ENCODE results near the gene PCCA.

PCCA gene

GRCh38 chr13:100428986-100429385 lies 340.1 kb downstream of the PCCA start:
- no peak for DNase-seq
- in situ Hi-C loops (cut with MboI; ENCODE audit: low pct_unique_long_range_greater_than_20kb, low sequenced_read_pairs) = no loop called here

DNA sequence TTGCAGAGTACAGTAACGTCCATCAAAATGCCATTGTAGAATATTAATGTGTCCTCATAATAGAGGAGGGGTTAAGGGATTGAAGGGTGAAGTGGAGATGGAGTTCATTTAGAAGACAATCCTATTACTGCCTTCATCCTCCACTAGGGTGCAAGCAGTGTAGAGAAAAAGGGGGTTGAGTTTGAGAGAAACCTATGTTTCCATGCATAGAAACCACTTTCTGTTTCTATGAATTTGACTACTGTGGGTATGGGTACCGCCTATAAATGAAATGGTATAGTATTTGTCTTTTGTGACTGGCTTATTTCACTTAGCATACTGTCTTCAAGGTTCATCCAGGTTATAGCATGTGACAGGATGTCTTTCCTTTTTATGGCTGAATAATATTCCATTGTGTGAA lies 343.7 kb downstream of the PCCA start:
- in situ Hi-C loops (cut with MboI; ENCODE audit: low pct_unique_long_range_greater_than_20kb, low sequenced_read_pairs) = no loop called here
- no peak for DNase-seq

DNA sequence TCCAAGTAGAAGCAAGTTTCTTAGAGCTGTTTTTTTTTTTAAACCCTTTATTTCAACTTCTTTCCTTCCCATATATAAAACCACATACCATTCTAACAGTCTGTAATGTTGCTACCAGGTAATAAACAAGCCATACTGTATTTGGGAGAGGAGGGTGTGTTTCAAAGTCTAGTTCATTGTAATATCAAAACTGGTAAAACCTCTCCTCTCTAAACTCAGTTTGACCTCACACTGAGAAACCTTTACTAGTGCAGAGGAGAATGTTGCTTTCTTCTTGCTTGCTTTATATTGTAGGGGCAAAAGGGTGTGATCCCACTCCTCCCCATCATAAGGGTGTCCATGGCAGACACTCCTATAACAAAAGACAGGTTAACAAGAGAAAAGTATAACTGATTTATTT lies 344.6 kb downstream of the PCCA start:
- in situ Hi-C loops (cut with MboI; ENCODE audit: low pct_unique_long_range_greater_than_20kb, low sequenced_read_pairs) = no loop called here
- DNase-seq = no peak

DNA sequence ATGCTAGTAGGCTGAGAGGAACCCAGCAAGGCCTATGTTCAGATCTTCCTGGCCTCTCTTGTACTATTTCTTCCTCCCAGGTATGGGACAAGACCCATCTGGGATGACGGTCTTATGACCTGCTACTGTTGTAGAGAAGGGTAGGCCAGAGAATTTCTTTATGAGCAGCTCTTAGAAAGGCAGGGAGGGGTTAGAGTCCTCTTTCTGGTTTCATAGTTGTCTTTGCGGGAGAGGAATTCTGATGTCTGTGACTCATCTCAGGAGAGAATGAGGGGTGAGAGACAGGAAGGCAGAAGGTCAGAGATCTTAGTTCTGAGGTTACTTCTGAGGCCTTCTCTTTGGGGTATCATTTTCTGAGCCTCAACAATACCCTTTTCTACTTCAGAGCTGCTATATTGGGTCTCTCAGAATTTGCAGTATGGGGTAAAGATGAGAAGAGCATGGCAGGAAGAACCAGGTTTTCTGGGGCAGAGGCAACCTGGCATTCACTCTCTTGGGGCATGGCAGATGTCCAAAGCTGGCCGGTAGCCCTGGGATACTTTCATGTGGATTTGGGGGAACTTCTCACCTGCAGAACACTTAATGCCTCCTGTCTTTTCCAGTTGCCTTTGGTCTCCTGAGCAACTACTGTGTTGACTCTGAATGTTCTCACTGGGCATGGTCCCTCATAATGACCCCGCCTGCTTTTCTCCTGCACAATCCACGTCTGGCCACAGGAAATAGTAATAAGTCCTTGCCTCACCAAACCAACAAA lies 345.3 kb downstream of the PCCA start:
- in situ Hi-C loops (cut with MboI; ENCODE audit: low pct_unique_long_range_greater_than_20kb, low sequenced_read_pairs) = no loop called here
- DNase-seq = no peak

DNA sequence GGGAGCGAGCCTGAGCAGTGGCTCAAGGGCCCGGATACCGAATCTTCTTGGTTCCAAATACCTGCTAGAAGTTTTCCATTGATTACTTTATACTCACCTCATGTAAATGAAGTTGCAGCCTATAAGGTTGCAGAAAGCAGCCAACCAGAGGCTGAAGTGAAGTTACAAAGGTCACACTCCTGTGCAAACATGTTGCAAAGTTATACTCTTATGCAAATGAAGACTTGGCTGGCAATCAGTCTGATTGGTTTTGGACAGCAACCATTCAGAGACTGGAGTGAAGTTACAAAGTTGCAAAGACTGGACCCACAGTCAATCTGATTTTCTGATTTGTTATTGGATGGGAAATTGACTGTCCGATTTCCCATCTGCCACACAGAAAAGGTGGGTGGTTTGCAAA lies 347.2 kb downstream of the PCCA start:
- DNase-seq = no peak
- in situ Hi-C loops (cut with MboI; ENCODE audit: low pct_unique_long_range_greater_than_20kb, low sequenced_read_pairs) = no loop called here

GRCh38 chr13:100438059-100438788 lies 349.3 kb downstream of the PCCA start:
- DNase-seq = no peak
- in situ Hi-C loops (cut with MboI; ENCODE audit: low pct_unique_long_range_greater_than_20kb, low sequenced_read_pairs) = no loop called here

GRCh38 chr13:100439247-100439970 lies 350.5 kb downstream of the PCCA start:
- DNase-seq = no peak

DNA sequence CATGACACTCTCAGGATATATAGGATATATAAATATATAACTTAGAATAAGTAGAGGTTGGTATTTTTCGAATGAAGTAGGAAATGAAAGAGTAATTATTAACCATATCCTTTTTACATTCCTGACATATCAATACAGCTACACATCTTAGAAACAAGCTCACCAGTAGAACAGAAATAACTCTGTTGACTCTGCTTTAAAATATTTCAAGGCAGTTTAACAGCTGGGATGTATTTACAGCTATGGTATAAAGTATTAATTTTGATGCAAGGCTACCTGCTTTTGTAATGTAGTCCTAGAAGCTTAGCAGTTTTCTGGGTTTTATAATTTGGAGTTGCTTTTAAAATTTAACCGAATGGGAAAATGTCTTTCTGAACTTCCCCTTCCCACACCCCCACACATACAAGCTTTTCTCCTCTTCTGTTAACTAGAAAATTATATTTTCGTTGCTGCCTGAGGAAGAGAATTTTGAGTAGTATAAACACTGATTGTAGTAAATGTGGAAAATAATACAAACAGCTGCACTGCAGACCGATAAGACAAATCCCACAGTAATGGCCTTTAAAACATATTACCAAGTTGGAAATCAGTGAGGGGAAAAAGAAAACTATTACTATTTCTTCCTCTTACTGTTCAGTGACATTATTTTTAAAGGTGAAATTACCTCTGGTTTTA lies 352.0 kb downstream of the PCCA start:
- no peak for DNase-seq
- in situ Hi-C loops (cut with MboI; ENCODE audit: low pct_unique_long_range_greater_than_20kb, low sequenced_read_pairs) = no loop called here

More at GRCh38 chr13:100439247-100439970, 350.5 kb downstream of the PCCA start:
- in situ Hi-C loops (cut with MboI; ENCODE audit: low pct_unique_long_range_greater_than_20kb, low sequenced_read_pairs) = no loop called here

DNA sequence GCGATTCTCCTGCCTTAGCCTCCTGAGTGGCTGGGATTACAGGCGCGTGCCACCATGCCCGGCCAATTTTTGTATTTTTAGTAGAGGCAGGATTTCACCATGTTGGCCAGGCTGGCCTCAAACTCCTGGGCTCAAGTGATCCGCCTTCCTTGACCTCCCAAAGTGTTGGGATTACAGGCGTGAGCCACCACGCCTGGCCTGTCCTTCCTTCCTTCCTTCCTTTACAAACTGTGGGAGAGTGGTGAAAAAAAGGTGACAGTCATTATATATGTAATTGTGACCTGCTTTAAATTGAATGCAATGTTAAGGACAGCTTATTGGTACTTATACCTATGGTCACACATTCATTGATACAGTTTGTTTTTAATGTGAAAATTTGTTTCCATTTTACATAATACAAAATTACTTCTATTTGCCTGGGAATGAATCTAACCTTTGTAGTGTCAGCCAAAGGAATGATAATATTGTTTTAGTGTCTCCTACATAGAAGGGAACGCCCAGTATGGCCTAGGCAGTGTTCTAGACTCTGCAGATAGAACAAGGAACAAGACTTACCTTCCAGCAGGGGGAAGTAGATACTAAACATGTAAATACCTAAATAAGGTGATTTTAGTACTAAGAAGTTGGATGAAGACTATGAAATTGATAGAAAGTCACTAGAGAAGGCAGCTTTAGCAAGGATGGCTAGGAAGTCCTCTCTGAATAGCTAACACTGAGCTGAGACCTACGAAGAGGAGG lies 353.4 kb downstream of the PCCA start:
- in situ Hi-C loops (cut with MboI; ENCODE audit: low pct_unique_long_range_greater_than_20kb, low sequenced_read_pairs) = no loop called here
- DNase-seq = no peak

- DNase-seq = no peak
Observed at GRCh38 chr13:100443278-100443997, 354.5 kb downstream of the PCCA start.

DNA sequence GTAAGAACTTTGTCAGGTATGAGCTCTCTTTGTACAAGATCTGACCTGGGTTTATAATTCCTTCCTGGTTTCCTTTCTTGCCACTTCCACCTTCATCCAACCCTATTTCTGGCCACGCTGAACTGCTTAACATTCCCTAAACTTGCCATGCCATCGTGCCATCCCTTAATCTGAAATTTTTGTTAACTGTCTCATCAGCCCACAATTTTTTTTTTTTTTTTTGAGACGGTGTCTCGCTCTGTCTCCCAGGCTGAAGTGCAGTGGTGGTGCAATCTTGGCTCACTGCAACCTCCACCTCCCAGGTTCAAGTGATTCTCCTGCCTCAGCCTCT lies 355.1 kb downstream of the PCCA start:
- in situ Hi-C loops (cut with MboI; ENCODE audit: low pct_unique_long_range_greater_than_20kb, low sequenced_read_pairs) = no loop called here
- DNase-seq = no peak

More at GRCh38 chr13:100443278-100443997, 354.5 kb downstream of the PCCA start:
- in situ Hi-C loops (cut with MboI; ENCODE audit: low pct_unique_long_range_greater_than_20kb, low sequenced_read_pairs) = no loop called here

GRCh38 chr13:100447831-100448230 lies 358.9 kb downstream of the PCCA start:
- in situ Hi-C loops (cut with MboI; ENCODE audit: low pct_unique_long_range_greater_than_20kb, low sequenced_read_pairs) = no loop called here
- DNase-seq = no peak

DNA sequence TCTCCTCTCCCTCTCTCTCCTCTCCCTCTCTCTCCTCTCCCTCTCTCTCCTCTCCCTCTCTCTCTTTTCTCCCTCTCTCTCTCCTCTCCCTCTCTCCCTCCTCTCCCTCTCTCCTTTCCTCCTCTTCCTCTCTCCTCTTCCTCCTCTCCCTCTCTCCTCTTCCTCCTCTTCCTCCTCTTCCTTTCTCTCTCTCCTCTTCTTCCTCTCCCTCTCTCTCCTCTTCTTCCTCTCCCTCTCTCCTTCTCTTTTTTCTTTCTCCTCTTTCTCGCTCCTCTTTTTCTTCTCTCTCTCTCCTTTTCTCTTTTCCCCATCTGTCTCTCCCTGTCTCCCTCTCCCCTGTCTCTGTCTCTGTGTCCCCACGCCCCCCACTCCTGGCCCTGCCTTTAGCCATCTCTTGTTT lies 363.0 kb downstream of the PCCA start:
- DNase-seq = no peak
- in situ Hi-C loops (cut with MboI; ENCODE audit: low pct_unique_long_range_greater_than_20kb, low sequenced_read_pairs) = no loop called here

- in situ Hi-C loops (cut with MboI; ENCODE audit: low pct_unique_long_range_greater_than_20kb, low sequenced_read_pairs) = no loop called here
- DNase-seq = no peak
Observed at GRCh38 chr13:100454876-100455275, 366.0 kb downstream of the PCCA start.

- in situ Hi-C loops (cut with MboI; ENCODE audit: low pct_unique_long_range_greater_than_20kb, low sequenced_read_pairs) = no loop called here
- DNase-seq = no peak
Observed at GRCh38 chr13:100458673-100459072, 369.8 kb downstream of the PCCA start.

DNA sequence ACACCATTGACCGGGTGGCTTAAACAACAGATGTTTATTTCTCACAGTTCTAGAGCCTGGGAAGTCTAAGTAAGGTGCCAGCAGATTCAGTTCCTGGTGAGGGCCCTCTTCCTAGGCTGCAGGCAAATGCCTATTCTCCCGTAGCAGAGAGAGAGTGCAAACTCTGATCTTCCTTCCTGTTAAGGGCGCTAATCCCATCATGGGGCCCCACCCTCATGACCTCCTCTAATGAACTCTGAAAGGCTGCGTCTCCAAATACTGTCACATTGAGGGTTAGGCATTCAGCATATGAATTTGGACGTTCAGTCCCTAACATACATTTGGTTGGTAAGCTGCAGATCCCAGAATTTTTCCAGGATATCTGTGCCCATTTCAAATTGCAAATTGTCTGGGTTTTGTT lies 370.9 kb downstream of the PCCA start:
- in situ Hi-C loops (cut with MboI; ENCODE audit: low pct_unique_long_range_greater_than_20kb, low sequenced_read_pairs) = no loop called here
- DNase-seq = no peak

DNA sequence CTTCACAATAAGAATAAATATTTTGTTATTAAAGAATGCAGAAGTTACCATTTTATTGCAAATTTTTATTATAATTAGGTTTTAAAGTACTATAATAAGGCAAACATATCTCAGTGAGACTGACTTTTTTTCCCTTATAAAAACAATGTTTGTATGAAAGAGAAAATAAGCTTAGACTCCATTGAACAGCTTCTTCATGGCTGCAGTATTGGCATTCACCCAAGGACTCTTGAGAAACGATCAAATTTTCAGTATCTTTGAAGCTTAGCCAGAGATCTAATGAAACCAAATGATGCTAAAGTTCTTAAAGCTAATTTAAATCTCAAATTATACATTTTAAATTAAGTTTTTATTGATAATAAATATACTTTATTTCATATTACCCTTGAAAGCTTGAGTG lies 371.4 kb downstream of the PCCA start:
- in situ Hi-C loops (cut with MboI; ENCODE audit: low pct_unique_long_range_greater_than_20kb, low sequenced_read_pairs) = no loop called here
- DNase-seq = no peak

- in situ Hi-C loops (cut with MboI; ENCODE audit: low pct_unique_long_range_greater_than_20kb, low sequenced_read_pairs) = no loop called here
- no peak for DNase-seq
Observed at GRCh38 chr13:100460791-100461190, 371.9 kb downstream of the PCCA start.

Data from KBM-7 (cell line).